GM18951 (cell line): ENCODE measurements around the gene TRIM74.
"Not testable (repeated sequence)": the region's sequence is repeated elsewhere in the genome, so short reads cannot be mapped to it uniquely, and the experiment has no call there.

Experiments
- in situ Hi-C: fragments of 300-500 bp; cut with MboI; formaldehyde crosslinking; loops from one replicate; pipeline ENCODE4 v1.12.0; 2022; ENCODE audit warnings: low sequenced_read_pairs, mixed read lengths, inconsistent platforms; ENCODE audit not compliant: unreplicated experiment

Gene TRIM74

DNA sequence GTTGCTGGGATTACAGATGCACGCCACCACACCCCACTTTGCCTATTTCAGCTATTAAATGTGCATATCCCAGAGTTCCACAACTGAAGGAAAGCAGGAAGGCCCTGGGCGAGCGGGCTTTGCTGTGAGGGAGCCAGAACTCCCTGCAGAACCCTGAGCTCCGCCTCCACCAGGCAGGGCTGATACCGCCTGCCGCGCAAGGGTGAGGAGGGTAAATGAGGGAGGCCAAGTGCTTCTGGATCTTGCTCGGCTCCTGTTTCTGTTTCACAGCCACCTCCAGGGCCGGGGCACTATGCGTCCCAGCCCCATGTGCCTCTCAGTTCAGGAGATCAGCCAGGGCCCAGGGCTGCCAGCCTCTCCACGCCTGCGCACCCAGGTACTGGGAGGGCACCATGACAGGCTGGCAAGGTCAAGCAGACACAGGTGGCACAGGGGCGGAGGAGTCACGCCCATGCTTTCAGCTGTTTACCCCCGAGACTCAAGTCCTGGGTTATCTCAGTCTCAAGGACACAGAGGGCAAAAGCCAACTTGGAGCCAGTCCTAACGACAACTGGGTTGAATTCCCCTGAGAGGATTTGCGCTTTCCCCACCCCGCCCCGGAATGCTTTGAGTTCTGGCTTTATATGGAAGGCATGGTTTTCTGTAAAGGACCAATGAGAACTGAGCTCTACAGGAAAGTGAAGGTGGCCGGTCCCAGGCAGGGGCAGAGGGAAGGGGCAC is 8.5 kb downstream of the TRIM74 start:
- in situ Hi-C loops: not testable (repeated sequence)

DNA sequence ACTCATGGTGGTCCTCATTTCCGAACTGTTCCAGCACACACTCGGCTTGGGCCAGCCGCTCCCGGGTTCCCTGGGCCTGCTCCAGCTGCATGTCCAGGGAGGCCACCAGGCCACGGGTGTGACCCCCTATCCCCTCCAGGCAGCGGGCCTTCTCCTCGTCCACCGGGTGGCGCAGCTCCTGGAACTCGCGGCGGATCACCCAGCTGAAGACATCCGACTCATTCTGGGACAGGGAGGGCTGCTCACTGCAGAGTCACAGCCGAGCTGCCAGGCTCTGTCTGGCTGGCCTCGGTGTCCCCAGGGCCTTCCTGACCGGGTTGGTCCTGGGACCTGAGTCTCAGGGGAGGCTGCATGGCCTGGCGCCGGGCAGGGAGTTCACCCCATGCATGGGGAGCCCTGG is 9.2 kb downstream of the TRIM74 start:
- in situ Hi-C loops: not testable (repeated sequence)

DNA sequence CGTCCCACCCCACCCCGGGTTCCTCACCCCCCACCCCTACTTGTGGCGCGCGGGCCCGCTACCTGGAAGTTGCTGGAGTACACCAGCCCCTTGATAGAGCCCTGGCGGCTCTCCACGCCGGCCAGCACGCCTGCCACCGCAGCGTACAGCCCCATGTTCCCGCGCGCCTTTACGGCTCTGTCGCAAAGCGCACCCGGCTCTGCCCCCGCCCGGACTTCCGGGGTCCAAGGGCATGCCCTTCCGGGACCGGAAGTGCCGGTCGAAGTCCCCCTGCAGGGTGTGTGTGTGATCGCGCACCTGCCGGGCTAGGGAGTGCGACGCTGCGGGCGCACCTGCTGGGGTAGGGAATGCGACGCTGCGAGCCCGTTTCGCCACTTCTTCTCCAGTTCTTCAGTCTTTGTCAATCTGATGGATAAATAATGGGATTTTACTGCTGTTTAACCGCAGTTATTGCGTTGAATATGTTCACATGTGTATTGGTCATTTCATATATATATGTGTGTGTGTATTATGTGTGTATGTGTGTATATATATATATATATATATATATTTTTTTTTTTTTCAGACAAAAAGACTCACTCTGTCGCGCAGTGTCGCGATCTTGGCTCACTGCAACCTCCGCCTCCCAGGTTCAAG is 14.6 kb downstream of the TRIM74 start:
- in situ Hi-C loops: not testable (repeated sequence)

DNA sequence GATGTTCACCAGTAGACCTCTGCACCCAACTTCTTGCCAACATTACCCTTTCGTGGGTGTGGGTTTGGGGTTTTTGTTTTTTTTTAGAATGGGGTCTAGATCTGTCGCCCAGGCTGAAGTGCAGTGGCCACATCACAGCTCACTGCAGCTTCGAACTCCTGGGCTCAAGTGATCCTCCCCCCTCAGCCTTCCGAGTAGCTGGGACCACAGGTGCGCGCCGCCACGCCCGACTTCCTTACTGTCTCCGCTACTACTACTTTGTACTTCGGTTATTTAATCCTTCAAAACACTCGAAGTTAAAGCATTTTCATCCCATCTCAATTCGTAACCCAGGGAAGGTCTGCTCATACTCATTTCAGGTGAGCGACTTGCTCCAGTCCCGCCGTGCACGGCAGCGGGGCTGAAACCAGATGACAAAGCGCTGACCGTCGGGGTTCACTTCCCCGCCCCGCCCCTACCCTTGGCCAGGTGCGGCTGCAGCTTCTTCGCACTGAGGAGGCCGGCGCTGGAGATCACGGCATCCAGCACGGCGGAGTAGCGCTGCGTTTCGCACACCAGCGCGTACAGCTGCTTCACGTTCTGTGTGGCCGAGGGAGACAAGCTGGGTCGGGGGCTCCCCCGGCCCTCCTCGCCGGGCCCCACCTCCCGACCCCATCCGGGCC is 15.2 kb downstream of the TRIM74 start:
- in situ Hi-C loops: not testable (repeated sequence)

DNA sequence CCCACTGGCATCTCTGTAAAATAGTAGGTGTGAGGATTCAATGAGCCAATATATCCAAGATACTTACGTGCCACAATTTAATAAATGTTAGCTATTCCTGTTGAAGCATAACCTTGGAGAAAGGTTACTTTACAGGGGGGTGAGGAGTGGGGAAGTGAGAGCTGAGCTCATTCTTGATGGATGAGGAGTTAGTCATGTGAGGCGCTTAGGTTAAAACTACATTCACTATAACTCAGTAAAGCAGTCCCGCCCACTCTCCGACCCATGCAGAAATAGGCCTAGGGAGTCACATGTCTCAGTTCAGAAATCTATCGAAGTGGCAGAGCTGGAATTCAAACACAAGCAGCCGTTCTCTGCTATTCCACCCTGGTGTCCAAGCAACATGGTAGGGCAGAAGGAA is 18.8 kb downstream of the TRIM74 start:
- in situ Hi-C loops: not testable (repeated sequence)

DNA sequence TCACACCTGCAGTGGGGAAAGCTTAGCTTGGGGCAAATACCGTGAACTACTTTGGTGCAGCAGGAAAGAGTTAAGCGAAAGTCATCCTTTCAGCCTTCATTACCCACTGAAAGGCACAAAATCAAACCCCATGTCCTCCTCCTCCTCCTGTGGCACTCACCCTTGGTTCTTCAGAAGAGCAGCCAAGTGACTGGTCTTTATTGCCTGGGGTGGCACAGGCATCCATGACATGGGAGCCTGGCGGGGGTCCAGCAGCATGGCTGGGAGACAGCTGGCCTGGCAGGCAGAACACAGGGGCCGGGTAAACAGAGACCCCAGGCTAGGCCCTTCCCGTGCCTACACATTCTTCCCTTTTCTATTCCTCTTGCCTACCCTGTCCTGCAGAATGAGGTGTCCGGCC is 19.6 kb downstream of the TRIM74 start:
- in situ Hi-C loops: loop anchor here (25.0 kb wide), 1 partner anchor 538 kb away; no protein-coding TSS in a partner anchor

DNA sequence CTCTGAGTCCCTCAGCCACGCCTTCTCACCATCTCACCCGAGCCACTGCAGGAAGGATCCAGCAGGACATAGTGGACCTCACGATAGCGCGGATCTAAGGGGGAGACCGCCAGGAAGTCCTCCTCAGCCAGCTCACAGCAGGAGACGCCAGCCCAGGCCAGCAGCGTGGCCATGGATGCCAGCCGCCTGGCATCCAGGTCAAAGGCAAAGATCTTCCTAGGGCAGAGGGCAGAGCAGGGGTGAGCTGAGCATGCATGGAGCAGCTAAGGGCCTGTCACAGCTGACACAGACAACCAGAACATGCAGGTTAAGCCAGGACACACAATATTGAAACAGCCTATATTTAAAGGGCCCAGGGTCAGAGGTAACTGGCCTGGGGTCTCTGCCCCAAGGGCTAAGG is 20.0 kb downstream of the TRIM74 start:
- in situ Hi-C loops: loop anchor here (25.0 kb wide), 1 partner anchor 538 kb away; no protein-coding TSS in a partner anchor

DNA sequence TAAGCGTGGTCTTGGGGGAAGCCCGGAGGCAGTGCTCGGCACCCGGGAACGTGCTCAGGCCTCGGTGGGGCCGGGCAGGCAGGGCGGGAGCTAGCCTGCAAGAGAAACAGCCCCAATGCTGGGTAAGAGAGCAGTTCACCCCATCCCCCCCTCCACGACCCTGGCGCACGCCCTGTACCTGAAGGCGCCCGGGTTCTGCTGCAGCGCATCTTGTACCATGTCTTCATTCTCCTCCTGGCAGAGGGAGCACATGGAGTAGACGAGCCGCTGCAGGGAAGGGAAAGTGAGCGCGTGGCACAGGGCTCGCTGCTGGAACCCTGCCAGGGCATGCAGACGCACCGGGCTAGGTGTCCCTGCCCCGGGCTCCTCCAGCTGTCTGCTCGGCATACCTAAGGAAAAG is 20.6 kb downstream of the TRIM74 start:
- in situ Hi-C loops: loop anchor here (25.0 kb wide), 1 partner anchor 539 kb away; no protein-coding TSS in a partner anchor

DNA sequence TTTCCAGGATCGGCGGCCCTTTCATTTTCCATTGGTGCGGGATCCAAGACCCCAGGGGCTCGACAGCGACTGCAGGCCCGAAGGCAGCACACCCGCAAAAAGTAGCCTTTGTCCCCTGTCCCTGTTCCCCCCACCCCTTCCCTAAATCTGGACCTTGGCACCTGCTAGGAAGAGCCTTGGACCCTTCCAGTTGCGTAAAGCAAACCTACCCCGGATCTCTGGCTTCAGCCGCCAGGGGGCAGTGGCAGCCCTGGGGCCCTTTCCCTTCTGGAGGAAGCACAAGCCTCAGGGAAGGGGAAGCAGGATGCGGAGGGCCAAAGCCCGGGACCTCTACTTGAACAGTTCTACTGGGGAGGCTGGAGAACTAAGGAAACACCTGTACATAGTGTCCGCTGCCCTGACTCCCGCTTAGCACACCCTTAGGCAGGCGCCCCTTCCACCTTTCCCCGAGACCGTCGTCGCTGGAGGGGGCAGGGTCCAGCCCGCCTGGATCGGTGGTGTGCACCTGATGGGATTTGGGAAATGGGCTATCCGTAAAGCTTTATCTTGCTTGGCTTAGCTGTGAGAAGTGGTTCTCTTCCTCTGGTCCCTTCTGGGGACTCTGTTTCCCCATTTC is 23.0 kb downstream of the TRIM74 start:
- in situ Hi-C loops: loop anchor here (25.0 kb wide), 1 partner anchor 541 kb away; no protein-coding TSS in a partner anchor

DNA sequence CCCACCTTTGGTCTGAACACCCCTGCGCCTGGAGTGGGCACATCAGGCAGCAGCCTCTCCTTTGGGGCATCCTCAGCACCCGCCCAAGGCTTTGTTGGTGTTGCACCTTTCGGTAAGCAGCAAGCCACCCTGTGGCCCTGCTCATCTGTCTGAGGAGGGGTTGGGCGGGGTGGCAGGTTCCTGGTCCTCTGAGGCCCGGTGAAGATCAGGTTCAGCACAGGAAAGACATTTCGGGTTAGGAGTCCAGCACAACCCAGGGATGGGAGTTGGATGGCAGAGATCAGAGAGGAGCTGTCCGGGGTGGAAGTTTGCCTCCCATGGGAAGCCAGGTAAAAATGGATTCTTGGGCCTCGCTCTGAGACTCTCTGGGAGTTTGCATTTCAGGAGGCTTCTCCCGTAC is 23.7 kb downstream of the TRIM74 start:
- in situ Hi-C loops: loop anchor here (25.0 kb wide), 1 partner anchor 542 kb away; no protein-coding TSS in a partner anchor

DNA sequence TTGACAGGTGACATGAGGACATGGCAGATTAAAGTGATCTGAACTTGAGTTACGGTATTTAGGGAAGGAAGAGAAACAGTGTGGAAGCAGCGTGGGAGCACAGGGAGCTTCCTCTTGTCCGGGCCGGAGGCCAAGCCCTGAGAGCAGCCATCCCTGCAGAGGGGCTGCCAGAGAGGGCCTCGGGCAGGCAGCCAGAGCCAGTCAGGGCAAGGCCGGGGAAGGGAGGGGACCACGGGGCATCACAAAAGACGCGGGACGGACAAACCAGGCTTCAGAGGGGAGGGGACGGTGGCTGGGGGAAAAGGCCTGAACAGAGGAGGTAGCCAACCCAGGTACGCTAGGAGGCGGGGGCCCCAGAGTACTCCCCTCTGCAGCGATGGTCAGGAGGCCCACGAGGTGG is 24.3 kb downstream of the TRIM74 start:
- in situ Hi-C loops: loop anchor here (25.0 kb wide), 1 partner anchor 542 kb away; no protein-coding TSS in a partner anchor

DNA sequence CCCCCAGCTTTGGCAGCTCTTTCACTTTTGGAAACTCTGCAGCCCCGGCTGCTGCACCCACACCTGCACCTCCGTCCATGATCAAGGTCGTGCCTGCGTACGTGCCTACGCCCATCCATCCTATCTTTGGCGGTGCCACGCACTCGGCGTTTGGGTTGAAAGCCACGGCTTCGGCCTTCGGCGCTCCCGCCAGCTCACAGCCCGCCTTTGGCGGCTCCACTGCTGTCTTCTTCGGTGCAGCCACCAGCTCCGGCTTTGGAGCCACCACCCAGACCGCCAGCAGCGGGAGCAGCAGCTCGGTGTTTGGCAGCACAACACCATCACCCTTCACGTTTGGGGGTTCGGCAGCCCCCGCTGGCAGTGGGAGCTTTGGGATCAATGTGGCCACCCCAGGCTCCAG is 26.3 kb downstream of the TRIM74 start:
- in situ Hi-C loops: loop anchor here (25.0 kb wide), 1 partner anchor 544 kb away; no protein-coding TSS in a partner anchor

DNA sequence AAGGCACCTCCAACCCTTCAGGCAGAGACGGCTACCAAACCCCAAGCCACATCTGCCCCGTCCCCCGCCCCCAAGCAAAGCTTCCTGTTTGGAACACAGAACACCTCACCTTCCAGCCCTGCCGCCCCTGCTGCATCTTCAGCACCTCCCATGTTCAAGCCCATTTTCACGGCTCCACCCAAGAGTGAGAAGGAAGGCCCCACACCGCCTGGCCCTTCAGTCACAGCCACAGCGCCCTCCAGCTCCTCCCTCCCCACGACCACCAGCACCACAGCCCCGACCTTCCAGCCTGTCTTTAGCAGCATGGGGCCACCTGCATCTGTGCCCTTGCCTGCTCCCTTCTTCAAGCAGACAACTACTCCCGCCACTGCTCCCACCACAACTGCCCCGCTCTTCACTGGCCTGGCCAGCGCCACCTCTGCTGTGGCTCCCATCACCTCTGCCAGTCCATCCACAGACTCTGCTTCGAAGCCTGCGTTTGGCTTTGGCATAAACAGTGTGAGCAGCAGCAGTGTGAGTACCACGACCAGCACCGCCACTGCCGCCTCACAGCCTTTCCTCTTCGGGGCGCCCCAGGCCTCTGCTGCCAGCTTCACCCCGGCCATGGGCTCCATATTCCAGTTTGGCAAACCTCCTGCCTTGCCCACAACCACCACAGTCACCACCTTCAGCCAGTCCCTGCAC is 27.1 kb downstream of the TRIM74 start:
- in situ Hi-C loops: loop anchor here (25.0 kb wide), 1 partner anchor 545 kb away; no protein-coding TSS in a partner anchor

DNA sequence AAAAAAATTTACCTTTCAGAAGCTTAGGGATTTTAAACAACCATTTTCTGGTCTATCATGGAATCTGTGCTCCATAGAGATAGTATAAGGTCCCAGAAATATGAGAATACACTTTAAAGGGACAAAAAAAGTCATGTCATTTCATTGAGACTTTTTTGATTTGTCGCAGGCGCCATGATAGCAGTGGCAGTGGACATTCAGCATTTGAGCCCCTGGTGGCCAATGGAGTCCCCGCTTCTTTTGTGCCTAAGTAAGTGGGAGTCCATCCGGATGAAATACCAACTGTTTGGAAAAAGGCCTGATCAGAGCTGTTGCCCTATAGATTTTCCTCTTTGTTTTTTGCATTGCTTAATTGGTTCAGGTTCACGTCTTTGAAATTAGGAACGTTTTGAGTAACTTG is 41.0 kb downstream of the TRIM74 start:
- in situ Hi-C loops: loop anchor here (25.0 kb wide), 1 partner anchor 559 kb away; no protein-coding TSS in a partner anchor

DNA sequence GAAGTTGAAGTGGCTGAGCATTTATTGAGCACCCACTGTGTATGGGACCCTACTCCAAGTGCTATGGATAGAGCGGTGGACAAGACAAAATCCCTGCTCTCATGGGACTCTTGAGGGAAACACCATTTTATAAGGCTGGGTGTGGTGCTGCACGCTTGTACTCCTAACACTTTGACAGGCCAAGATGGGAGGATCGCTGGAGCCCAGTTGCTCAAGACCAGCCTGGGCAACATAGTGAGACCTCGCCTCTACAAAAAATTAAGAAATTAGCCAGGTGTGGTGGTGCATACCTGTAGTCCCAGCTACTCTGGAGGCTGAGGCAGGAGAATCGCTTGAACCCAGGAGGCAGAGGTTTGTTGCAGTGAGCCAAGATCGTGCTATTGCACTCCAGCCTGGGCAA is 41.5 kb downstream of the TRIM74 start:
- in situ Hi-C loops: loop anchor here (25.0 kb wide), 1 partner anchor 560 kb away; no protein-coding TSS in a partner anchor
